Inflammatory macrophage treated with lipopolysaccharide for 1 hour (primary cell): ENCODE data around the gene ELOVL5.

ENCODE experiments used
- DNase-seq, 2 donors: peaks; one replicate each; pipeline ENCODE4 v3.0.0-alpha.2; 2020 to 2022

ELOVL5 gene

GRCh38 chr6:53302678-53303360, 45.9 kb downstream of the ELOVL5 start:
- no peak for DNase-seq

GRCh38 chr6:53301801-53302537, 46.8 kb downstream of the ELOVL5 start:
- no peak for DNase-seq

DNA sequence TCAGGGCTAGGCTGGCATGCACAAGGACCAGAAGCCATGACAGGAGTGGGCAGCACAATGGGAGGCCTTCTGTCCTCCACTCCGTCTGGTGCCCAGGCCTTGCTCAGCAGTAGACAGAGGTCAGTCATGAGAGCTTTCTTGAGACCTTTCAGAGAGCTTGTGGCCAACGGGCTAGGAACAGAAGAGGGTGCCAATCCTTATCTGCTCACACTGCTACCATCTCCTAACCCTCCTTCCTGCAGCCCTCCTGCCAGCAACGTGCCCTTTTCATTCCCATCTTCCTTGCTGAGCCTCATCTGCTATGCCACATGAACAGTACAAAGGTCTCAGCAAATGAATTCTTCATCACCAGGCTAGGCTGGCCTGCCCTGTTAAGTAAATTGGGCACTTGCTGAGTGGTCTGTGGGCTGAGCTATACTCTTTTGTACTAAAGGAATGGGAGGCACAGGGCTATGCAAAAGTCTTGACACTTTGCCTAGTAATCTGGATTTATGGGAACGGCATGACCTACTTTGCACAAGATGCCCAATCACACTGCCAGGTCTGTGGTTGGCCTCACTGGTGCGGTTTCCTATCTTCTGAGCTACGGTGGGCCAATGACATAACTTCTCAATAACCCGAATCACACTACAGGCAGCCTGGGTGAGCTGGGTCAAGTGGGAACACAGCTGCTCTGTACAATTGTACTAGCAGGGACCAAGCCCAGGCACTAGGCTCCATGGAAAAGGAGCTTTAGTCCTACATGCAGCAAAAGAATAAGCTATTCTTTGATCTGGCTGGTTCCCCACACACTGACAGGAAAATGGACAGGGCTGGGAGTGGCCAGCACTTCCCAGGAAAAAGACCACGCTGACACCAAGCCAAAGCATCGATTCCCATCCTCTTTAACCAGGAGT, 47.8 kb downstream of the ELOVL5 start:
- peak in 1 of 2 donors; percentile 20 for DNase-seq

DNA sequence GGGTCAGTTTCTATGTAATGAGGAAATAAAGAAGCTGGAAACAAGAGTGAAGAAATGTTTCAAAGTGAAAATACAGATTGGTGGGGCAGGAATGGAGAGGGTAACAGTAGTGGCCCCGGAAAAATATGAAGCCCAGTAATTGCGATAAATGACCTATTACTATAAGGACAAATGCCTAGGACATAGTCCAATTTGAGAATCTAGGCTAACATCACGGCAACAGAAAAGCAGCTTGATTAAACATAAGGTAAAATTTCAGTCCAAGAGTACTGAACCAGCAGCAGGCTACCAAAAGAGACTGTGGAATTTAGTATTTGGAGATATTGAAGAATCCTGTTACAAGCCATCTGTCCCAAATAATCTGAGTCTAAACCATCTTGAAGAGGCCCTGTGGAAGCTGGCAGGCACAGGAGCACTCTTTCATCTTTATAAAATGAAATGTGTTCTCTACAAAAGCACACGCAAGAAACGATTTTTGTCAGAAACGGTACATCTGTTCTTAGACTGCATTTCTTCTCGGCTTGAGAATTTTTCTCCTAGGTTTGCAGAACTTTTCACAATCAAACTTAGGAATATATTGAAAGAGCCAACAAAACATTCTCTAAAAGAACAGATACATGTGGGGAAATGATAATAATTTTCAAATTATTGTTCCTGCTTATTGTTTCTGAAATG, 49.3 kb downstream of the ELOVL5 start:
- no peak for DNase-seq

GRCh38 chr6:53297004-53297403, 51.7 kb downstream of the ELOVL5 start:
- DNase-seq: no peak

DNA sequence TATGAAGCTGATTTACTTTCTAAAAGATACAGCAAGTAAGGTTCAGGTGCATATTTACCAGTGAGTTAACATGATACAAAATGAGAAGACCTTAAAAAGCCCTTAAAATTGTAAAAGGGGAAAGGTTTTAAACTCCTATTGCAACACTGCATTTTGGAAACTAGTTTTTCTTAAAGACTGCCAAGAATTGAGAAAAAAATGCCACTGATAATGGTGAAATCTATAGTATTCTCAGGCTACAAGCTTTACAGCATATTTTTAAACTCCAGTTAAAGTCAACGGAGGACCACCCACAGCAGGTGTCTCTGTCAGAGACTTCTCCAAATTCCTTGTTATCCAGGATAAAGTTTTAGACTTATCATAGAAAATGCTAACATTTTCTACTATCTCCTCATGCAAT, 53.6 kb downstream of the ELOVL5 start:
- DNase-seq: no peak

DNA sequence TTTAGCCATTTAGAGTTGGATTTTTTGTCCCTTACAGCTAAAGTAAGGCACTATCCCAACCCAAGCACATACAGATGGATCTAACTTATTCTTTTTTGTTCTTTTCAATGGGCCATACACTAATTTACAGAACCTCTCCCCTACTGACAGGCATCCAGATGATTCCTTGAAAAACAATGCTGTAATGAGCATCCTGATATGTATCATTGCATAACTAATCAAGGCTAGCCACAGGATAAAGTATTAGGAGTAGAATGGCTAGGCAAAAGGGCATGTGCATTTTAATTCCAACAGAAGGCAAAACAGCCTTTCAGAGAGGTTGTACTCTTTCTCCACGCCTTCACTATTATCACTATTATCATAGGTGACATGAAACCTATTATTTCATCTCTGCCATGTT, 54.1 kb downstream of the ELOVL5 start:
- no peak for DNase-seq

DNA sequence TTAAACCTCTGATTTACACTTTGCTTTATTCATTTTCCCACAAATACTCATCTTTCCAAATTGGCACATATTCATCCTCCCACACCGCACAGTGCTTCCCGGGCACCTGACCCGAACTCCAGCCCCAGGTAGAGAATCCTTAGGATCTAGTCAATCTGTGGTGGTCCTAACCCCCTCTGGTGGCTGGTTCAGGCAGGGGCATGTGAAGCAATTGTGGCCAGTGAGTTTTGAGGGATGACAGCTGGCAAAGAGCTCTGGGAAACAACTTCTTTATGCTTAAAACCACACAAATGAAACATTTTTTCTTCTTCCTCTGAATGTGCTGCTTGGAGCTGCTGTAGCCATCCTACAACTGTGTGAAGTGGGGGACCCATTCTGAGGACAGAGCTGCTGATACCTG, 54.7 kb downstream of the ELOVL5 start:
- DNase-seq: no peak

GRCh38 chr6:53293691-53294090, 55.1 kb downstream of the ELOVL5 start:
- DNase-seq: no peak

DNA sequence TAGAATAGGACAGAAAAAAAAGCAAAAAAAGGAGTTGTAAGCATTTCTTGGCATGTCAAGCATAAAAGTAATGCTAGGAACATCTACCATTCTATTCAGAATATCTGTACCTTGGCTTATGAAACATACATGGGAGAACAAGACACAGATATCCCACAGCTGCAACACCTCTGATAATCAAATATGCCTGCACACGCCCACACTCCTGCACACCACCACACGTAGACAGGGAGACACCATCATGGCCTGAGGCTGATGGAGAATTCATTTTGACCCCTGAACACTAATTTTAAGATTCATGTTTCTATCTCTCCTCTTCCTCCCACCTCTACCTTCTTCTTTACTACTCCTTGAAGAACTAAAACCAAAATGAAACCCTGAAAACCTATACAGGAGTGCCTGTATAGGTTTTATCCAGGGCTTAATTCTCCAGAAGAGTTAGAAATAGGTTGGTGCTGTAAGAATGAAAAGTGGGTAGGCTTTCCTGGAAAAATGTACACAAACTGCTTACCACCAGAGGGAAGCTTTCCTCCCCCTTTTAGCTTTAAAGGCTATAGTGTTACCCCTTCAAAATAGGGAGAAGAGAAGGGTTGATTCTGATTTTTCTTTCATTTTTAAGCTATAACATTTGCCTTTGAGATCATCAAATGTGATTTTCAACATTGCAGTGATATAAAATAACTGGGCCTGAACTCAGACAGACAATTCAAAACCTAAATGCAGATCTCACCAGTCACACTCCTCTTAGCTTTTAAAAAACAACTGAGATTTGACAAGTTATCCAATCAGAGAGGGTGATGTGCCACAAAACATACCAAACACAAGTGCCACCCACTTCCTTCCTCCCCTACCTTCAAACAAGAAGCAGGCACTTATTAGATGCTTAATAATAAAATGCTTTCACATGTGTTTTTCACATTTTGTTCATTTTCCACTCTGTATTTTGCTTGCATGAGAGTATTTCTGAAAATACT, 57.9 kb downstream of the ELOVL5 start:
- no peak for DNase-seq

DNA sequence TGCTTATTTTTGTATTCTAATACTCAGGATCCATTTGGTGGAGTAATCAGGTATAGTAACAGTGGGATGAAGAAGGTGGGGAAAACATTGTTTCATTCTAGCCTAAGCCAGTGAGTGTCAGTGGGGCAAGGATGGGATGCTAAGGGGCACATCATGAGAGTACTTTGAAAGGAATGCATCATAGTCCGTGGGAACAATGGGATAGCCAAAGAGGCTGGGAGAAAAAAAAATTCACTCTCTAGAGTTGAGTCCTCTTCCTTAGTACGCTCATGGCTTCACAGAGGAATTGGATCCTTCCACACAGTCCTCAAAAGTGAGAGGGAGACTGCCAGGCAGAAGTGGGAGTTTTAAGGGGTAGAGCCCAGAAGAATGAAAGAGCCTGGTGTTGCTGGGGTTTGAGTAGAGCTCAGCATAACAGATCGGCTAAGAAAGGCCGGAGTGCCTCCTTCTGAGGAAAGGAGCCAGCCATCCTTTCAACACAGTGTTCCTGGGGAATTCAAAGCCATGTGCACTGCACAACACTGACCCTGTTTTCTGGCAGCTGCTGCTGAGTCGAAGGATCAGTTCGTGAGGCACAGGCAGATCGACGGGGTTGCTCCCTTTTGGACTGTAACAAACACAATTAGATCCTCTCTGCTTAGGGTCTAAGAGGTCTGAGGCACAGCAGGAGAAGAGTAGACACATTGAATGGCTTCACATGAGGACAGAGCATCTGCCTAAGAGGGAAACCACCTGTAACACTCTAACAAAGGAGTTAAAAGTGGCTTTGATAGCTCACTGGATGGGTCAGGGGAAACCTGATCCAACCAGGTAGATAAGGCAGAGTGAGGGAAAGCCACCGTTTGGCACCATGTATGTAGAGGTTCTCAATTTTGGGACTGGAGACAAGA, 61.2 kb downstream of the ELOVL5 start:
- DNase-seq: no peak

DNA sequence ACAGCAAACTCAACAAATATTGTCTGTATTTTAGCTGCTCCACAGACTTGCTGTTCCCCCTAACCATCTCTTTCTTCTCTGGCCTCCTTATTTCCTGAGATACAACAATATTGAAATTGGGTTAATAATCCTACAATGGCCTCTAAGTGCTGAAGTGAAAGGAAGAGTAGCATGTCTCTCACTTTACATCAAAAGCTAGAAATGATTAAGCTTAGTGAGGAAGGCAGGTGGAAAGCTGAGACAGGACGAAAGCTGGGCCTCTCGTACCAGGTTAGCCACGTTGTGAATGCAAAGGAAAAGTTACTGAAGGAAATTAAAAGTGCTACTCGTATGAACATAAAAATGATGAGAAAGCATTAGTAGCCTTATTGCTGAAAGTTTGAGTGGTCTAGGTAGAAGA, 63.8 kb downstream of the ELOVL5 start:
- no peak for DNase-seq

DNA sequence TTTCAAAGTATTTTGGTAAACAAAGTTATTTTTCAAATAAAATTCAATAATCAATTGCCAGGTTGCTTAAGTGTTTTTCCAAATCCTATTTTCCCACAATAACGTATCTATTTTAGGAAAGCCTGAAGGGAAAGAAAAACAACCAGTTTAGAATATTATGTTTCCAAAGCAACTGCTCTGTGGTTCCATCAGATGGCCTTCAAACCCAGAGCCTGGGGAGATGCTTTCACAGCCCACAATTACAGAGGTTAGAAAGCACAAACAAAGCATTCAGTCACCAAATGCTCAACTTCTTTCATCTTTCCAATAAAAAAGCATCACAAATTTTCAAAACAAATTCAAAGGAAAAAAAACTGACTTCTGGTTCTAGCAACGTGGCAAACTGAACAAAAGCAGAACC, 66.0 kb downstream of the ELOVL5 start:
- no peak for DNase-seq

- DNase-seq: no peak
These were observed 66.5 kb downstream of the ELOVL5 start for GRCh38 chr6:53282234-53282633.

- DNase-seq: no peak
These were observed 67.1 kb downstream of the ELOVL5 start for GRCh38 chr6:53281518-53282215.

- no peak for DNase-seq
These were observed 68.5 kb downstream of the ELOVL5 start for GRCh38 chr6:53280207-53280606.

DNA sequence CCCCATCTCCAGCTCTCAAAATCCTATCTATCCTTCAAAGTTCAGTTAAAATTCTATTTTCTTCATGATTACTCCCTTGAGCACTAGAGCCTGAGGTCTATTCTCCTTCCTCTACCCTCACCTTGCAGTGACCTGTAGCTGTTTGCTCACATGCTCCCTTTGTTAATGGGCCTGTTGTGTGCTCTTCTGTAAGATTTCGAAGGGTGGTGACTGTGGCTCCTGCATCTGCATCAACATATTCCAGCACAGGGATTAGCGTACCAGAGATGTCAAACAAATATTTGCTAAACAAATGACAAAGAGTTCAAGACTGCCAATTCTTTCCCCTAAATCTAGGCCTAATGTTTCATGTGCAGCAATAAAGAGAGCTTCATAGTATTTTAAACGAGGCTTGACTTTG, 69.5 kb downstream of the ELOVL5 start:
- no peak for DNase-seq

DNA sequence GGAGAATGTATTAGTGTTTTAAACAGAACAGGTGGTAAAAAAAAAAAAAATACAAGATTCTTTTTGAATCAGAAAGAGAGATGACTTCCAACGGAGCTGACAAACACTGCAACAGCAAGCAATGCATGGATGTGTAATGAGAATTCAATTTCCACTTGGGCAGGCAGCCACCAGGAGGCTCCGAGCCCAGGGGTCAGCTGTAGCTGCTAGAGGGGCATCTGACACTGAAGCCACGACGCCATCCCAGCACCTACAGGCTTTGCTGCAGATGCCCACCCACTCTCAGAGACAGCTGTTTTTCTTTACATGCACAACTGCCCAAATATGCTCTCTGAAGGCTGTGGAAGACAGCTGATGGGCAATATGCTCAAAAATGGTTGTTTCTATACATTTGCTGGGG, 75.4 kb downstream of the ELOVL5 start:
- no peak for DNase-seq

- DNase-seq: no peak
These were observed 78.9 kb downstream of the ELOVL5 start for GRCh38 chr6:53269827-53270226.
